HG03354 (cell line): ENCODE measurements around the gene DPP6.

ENCODE experiments used
- ATAC-seq: cut with Tn5 transposase; IDR thresholded peaks from one replicate; pipeline ENCODE4 v1.9.1; 2021; ENCODE audit warnings: mild to moderate bottlenecking; ENCODE audit not compliant: unreplicated experiment, poor library complexity, severe bottlenecking

Gene DPP6

GRCh38 chr7:154858836-154859537, 806.8 kb downstream of the DPP6 start:
- ATAC-seq, result no peak

- no peak for ATAC-seq
Observed at GRCh38 chr7:154859747-154860620, 807.8 kb downstream of the DPP6 start.

- no peak for ATAC-seq
Observed at GRCh38 chr7:154860621-154861375, 808.6 kb downstream of the DPP6 start.

GRCh38 chr7:154861589-154861988, 809.4 kb downstream of the DPP6 start:
- ATAC-seq, result no peak

- ATAC-seq, result no peak
Observed at GRCh38 chr7:154862153-154862791, 810.1 kb downstream of the DPP6 start.

GRCh38 chr7:154863766-154864522, 811.7 kb downstream of the DPP6 start:
- no peak for ATAC-seq

- ATAC-seq, result peak; percentile 54
Observed at GRCh38 chr7:154864523-154864891, 812.3 kb downstream of the DPP6 start.

GRCh38 chr7:154865984-154866685, 813.9 kb downstream of the DPP6 start:
- ATAC-seq, result no peak

- ATAC-seq, result peak; percentile 59
Observed at GRCh38 chr7:154867068-154867467, 814.9 kb downstream of the DPP6 start.

- ATAC-seq, result no peak
Observed at GRCh38 chr7:154868921-154869320, 816.7 kb downstream of the DPP6 start.

GRCh38 chr7:154869436-154869835, 817.2 kb downstream of the DPP6 start:
- ATAC-seq, result no peak

GRCh38 chr7:154871507-154871906, 819.3 kb downstream of the DPP6 start:
- no peak for ATAC-seq

GRCh38 chr7:154871928-154872750, 819.9 kb downstream of the DPP6 start:
- no peak for ATAC-seq

- ATAC-seq, result no peak
Observed at GRCh38 chr7:154872811-154873499, 820.8 kb downstream of the DPP6 start.

GRCh38 chr7:154873500-154874121, 821.4 kb downstream of the DPP6 start:
- no peak for ATAC-seq

GRCh38 chr7:154874409-154875113, 822.4 kb downstream of the DPP6 start:
- no peak for ATAC-seq
